ENCODE results near the gene GJB4.

- TF ChIP-seq POLR2A (IDR thresholded peaks at IDR 0.05; ENCODE audit: low read depth, low read length), result no peak
- no peak for TF ChIP-seq TAF1 (IDR thresholded peaks at IDR 0.05; ENCODE audit: low read depth, low read length)
- no peak for TF ChIP-seq POLR2AphosphoS5 (IDR thresholded peaks at IDR 0.05; ENCODE audit: low read depth, low read length)
- no peak for TF ChIP-seq PAX5 (IDR thresholded peaks at IDR 0.05; ENCODE audit: insufficient read depth, low read length, severe bottlenecking)
- TF ChIP-seq SPI1 (IDR thresholded peaks at IDR 0.05; ENCODE audit: low read depth, low read length), result no peak
- TF ChIP-seq POU2F2 (IDR thresholded peaks at IDR 0.05; ENCODE audit: low read depth, low read length), result no peak
These were observed 29.1 kb upstream of the GJB4 start for GRCh38 chr1:34730485-34730884.

All from GM12891 (cell line).